Astrocyte (in vitro differentiated cells and primary cell): Measurements from ENCODE around the gene CWC27. TPM values are rescaled to one million over a fixed set of nuclear protein-coding genes. Genes with fewer than 3 reads are reported as not detected.

Source experiments
- DNase-seq: peaks from one replicate; pipeline ENCODE4 v3.0.0-alpha.2; 2010; ENCODE audit warnings: low read depth
- FAIRE-seq: peaks from 2 replicates; lab custom pipeline; 2011; peaks lifted over from hg19 to GRCh38; lab: Jason Lieb, UNC
- H2AFZ ChIP-seq: 2 replicates; pipeline ENCODE4 v1.6.0; 2012; ENCODE audit warnings: low read depth, low read length, inconsistent platforms
- H3K27ac ChIP-seq: 2 replicates; pipeline ENCODE4 v1.5.1; 2011; ENCODE audit warnings: low read depth, low read length, inconsistent platforms
- H3K27me3 ChIP-seq: 2 replicates; pipeline ENCODE4 v1.6.0; 2011; ENCODE audit warnings: low read length, inconsistent platforms; ENCODE audit not compliant: insufficient read depth
- H3K36me3 ChIP-seq: 2 replicates; pipeline ENCODE4 v1.5.1; 2011; ENCODE audit warnings: low read length, inconsistent platforms; ENCODE audit not compliant: insufficient read depth
- H3K4me1 ChIP-seq: 2 replicates; pipeline ENCODE4 v1.5.1; 2011; ENCODE audit warnings: low read length, inconsistent platforms; ENCODE audit not compliant: insufficient read depth
- H3K4me2 ChIP-seq: 2 replicates; pipeline ENCODE4 v1.6.0; 2012; ENCODE audit warnings: low read length, inconsistent platforms
- H3K4me3 ChIP-seq: 2 replicates; pipeline ENCODE4 v1.5.1; 2011; ENCODE audit warnings: low read depth, mild to moderate bottlenecking, low read length, inconsistent platforms; ENCODE audit not compliant: insufficient read depth
- H3K79me2 ChIP-seq: 2 replicates; pipeline ENCODE4 v1.6.0; 2012; ENCODE audit warnings: mild to moderate bottlenecking, low read length, inconsistent platforms; ENCODE audit not compliant: insufficient read depth
- H3K9ac ChIP-seq: 2 replicates; pipeline ENCODE4 v1.6.0; 2012; ENCODE audit warnings: mild to moderate bottlenecking, low read length, inconsistent platforms
- H3K9me3 ChIP-seq: 2 replicates; pipeline ENCODE4 v1.5.1; 2012; ENCODE audit warnings: low read depth, mild to moderate bottlenecking, low read length, inconsistent platforms; ENCODE audit not compliant: insufficient read depth
- H4K20me1 ChIP-seq: 2 replicates; pipeline ENCODE4 v1.6.0; 2012; ENCODE audit warnings: low read length, inconsistent platforms; ENCODE audit not compliant: insufficient read depth
- H3K27ac Mint-ChIP-seq: one replicate; pipeline ENCODE4 v1.8.0; 2021; ENCODE audit warnings: mild to moderate bottlenecking, mixed read lengths; ENCODE audit not compliant: unreplicated experiment
- H3K27me3 Mint-ChIP-seq: one replicate; pipeline ENCODE4 v1.8.0; 2021; ENCODE audit warnings: low read depth, mixed read lengths; ENCODE audit not compliant: unreplicated experiment
- H3K36me3 Mint-ChIP-seq: one replicate; pipeline ENCODE4 v1.8.0; 2021; ENCODE audit warnings: low read depth, mixed read lengths; ENCODE audit not compliant: unreplicated experiment
- H3K4me1 Mint-ChIP-seq: one replicate; pipeline ENCODE4 v1.8.0; 2021; ENCODE audit warnings: low read depth, mixed read lengths; ENCODE audit not compliant: unreplicated experiment
- H3K4me3 Mint-ChIP-seq: one replicate; pipeline ENCODE4 v1.8.0; 2021; ENCODE audit warnings: mild to moderate bottlenecking, moderate library complexity, mixed read lengths; ENCODE audit not compliant: unreplicated experiment
- H3K9me3 Mint-ChIP-seq: one replicate; pipeline ENCODE4 v1.8.0; 2021; ENCODE audit warnings: mild to moderate bottlenecking, mixed read lengths; ENCODE audit not compliant: unreplicated experiment
- EZH2 ChIP-seq: IDR thresholded peaks from 2 replicates; pipeline ENCODE4 v1.6.1; 2012; ENCODE audit warnings: mild to moderate bottlenecking, low read length, inconsistent platforms; ENCODE audit not compliant: insufficient read depth
- total RNA-seq: library from RNA; stranded (reverse); gene quantifications from 2 replicates; pipeline ENCODE4 v1.2.1, GENCODE V29; 2021
- TF ChIP-seq, protein P1 (sequence below): IDR thresholded peaks from 2 replicates; pipeline ENCODE4 v1.5.1; 2011; ENCODE audit warnings: low read depth, mild to moderate bottlenecking, inconsistent platforms, low read length, moderate library complexity; ENCODE audit not compliant: insufficient read depth

CWC27 gene
- total RNA-seq, 1 donor from 2014 or later: 25.7 TPM

DNA sequence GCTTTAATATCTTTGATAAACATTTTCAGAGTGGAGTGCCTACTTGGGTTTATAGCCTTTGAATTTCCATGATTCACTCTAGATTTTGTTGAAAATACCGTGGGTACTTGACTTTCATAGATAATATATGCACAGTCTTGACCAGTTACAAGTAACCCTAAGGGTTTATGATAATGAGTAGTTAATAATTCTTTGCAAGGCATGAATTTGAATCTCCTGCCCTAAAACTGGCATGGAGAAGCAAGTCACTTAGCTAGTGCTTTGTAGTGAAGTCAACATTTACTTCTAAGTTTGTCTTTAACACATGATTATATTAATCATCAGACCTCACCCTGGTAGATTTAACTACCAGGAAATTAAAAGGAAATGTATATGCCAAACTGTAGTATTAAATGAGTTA is 115.8 kb downstream of the CWC27 start:
- H3K4me1 Mint-ChIP-seq: no peaks in the 10 kb centered on the region
- no peaks in the 10 kb centered on the region for H3K9me3 Mint-ChIP-seq
- no peak overlapping the region for H3K4me3 Mint-ChIP-seq

DNA sequence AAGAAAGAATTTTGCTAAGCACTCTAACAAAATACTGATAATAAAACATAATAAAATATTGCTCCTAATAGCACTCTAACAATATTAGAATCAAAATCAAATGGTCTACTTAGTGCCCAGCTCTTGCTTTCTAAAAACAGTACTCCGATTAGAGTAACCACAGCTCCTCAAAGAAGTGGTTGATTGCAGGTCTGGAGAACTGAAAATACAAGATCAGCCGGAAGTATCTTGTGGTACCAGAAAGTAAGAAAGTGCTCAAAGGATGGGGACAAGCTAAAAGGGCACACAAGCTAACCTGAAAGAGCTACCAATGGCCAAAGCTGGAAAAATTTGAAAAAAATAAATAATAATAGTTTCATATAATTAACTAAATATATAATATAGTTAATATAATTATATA is 119.2 kb downstream of the CWC27 start:
- Histone ChIP-seq H2AFZ (no peak overlapping the region), H3K4me3 (no peak overlapping the region)

More for the DNA sequence above, 115.8 kb downstream of the CWC27 start:
- Mint-ChIP-seq H3K27me3 (no peaks in the 10 kb centered on the region), H3K36me3 (no peaks in the 10 kb centered on the region), H3K27ac (no peak overlapping the region)
- Histone ChIP-seq H3K4me1 (no peaks in the 10 kb centered on the region), H3K27me3 (no peaks in the 10 kb centered on the region), H3K9ac (no peak overlapping the region), H3K9me3 (no peaks in the 10 kb centered on the region), H3K79me2 (no peaks in the 10 kb centered on the region), H2AFZ (no peak overlapping the region), H4K20me1 (no peaks in the 10 kb centered on the region), H3K4me2 (no peak overlapping the region), H3K36me3 (no peaks in the 10 kb centered on the region), H3K4me3 (no peak overlapping the region), H3K27ac (no peak overlapping the region)
- TF ChIP-seq EZH2: no peak
- TF ChIP-seq, protein P1, sequence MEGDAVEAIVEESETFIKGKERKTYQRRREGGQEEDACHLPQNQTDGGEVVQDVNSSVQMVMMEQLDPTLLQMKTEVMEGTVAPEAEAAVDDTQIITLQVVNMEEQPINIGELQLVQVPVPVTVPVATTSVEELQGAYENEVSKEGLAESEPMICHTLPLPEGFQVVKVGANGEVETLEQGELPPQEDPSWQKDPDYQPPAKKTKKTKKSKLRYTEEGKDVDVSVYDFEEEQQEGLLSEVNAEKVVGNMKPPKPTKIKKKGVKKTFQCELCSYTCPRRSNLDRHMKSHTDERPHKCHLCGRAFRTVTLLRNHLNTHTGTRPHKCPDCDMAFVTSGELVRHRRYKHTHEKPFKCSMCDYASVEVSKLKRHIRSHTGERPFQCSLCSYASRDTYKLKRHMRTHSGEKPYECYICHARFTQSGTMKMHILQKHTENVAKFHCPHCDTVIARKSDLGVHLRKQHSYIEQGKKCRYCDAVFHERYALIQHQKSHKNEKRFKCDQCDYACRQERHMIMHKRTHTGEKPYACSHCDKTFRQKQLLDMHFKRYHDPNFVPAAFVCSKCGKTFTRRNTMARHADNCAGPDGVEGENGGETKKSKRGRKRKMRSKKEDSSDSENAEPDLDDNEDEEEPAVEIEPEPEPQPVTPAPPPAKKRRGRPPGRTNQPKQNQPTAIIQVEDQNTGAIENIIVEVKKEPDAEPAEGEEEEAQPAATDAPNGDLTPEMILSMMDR: no peak
- no peak for DNase-seq
- FAIRE-seq: no peak

DNA sequence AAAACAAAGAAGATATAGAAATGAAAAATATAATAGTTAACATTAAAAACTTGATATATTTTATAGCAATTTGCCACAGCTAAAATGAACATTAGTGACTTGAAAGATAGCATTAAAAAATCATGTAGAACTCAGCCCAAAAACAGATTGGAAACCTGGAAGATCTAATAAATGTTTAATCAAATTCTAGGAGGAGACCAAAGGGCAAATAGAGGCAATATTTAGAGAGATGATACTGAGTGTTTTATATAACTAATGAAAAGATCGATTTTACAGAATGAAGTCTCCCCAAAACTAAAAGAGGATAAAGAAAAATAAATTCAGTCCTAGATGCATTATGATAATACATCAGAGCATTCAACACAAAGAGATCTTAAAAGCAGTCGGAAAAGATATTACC is 127.0 kb downstream of the CWC27 start:
- Mint-ChIP-seq H3K4me1 (no peaks in the 10 kb centered on the region), H3K36me3 (peaks cover 6% of the 10 kb centered on the region), H3K27me3 (no peaks in the 10 kb centered on the region), H3K4me3 (no peak overlapping the region), H3K9me3 (no peaks in the 10 kb centered on the region), H3K27ac (no peak overlapping the region)
- TF ChIP-seq EZH2: no peak
- TF ChIP-seq, protein P1: no peak
- Histone ChIP-seq H3K36me3 (no peaks in the 10 kb centered on the region), H3K9ac (no peak overlapping the region), H3K4me1 (no peaks in the 10 kb centered on the region), H3K27me3 (no peaks in the 10 kb centered on the region), H3K4me3 (no peak overlapping the region), H3K4me2 (no peak overlapping the region), H4K20me1 (no peaks in the 10 kb centered on the region), H2AFZ (no peak overlapping the region), H3K79me2 (no peaks in the 10 kb centered on the region), H3K27ac (no peak overlapping the region), H3K9me3 (no peaks in the 10 kb centered on the region)
- DNase-seq: no peak
- FAIRE-seq: no peak

More for the DNA sequence above, 119.2 kb downstream of the CWC27 start:
- Histone ChIP-seq H3K79me2 (no peaks in the 10 kb centered on the region), H3K36me3 (no peaks in the 10 kb centered on the region), H3K4me1 (no peaks in the 10 kb centered on the region), H3K4me2 (no peak overlapping the region), H3K9me3 (no peaks in the 10 kb centered on the region), H4K20me1 (no peaks in the 10 kb centered on the region), H3K9ac (no peak overlapping the region), H3K27me3 (no peaks in the 10 kb centered on the region), H3K27ac (no peak overlapping the region)
- FAIRE-seq (no peak), DNase-seq (no peak)
- H3K4me1 Mint-ChIP-seq: no peaks in the 10 kb centered on the region
- H3K27ac Mint-ChIP-seq: no peak overlapping the region
- no peaks in the 10 kb centered on the region for H3K27me3 Mint-ChIP-seq
- H3K4me3 Mint-ChIP-seq: no peak overlapping the region
- peaks cover 1% of the 10 kb centered on the region for H3K36me3 Mint-ChIP-seq
- no peak for TF ChIP-seq EZH2
- TF ChIP-seq, protein P1: no peak
- H3K9me3 Mint-ChIP-seq: no peaks in the 10 kb centered on the region
